ENCODE results near the gene NTMT1.

DNA sequence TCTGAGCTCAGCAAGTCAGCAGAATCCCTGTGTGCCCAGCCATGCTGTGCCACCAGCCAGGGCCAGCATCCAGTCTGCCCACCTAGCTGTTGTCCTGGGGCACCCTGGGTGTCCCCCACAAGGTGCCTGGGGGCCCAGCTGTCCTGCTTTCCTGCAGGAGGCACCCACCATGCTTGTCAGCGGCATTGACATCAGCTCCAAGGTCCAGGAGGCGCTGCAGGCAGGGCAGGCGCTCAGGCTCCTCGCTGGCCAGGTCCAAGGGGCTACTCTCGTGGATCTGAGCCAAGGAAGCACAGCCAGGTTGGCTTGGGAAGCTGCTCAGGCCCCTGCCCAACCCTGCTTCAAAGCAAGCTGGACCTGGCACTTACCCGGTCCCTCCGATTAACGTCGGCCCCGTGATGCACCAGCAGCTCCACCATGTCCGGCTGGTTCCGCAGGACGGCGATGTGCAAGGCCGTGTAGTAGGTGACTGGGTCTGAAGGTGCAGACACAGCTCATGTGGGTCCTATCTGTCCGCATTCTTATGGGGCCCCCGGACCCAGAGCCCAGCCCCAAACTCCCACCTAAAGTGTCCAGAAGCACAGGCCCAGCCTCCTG lies 13.2 kb downstream of the NTMT1 start:
- TF ChIP-seq YY1 (IDR thresholded peaks at IDR 0.05; ENCODE audit: insufficient read depth, insufficient read length) (no peak), ZNF274 (IDR thresholded peaks at IDR 0.05; ENCODE audit: low read depth, low read length) (no peak), SUZ12 (IDR thresholded peaks at IDR 0.05; ENCODE audit: extremely low read depth, insufficient read depth, insufficient read length) (no peak)
